Measurements from ENCODE around the gene ABCA1.

Gene ABCA1

GRCh38 chr9:104838958-104839357 is 89.0 kb downstream of the ABCA1 start:
- no peak for TF ChIP-seq CTCF (conservative IDR thresholded peaks at IDR 0.05; ENCODE audit: low read length)
- no peak for DNase-seq (ENCODE audit: low read depth)
- H3K4me3 ChIP-seq (ENCODE audit: low read length): no peak overlapping the region

- DNase-seq (ENCODE audit: low read depth): no peak
- H3K4me3 ChIP-seq (ENCODE audit: low read length): no peak overlapping the region
- TF ChIP-seq CTCF (conservative IDR thresholded peaks at IDR 0.05; ENCODE audit: low read length): no peak
Observed at GRCh38 chr9:104836767-104837166, 91.2 kb downstream of the ABCA1 start.

DNA sequence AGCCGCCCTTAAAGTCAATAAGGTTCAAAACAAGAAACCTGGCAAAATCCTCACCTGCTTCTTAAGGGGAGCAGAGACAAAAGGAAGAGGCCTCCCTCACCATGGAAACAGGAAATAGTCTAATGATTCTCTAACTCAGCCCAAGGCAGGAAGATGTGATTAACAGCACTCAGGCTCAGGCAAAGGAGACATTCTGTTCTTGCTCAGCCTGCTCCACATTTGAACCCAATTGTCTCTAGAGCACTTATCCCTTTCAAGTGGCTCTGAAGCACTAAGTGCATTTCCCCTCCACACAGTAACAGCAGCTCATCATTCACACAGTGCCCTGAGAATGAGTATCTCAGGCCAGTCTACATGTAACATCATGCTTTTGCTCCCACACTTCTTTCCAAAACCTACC is 91.7 kb downstream of the ABCA1 start:
- DNase-seq (ENCODE audit: low read depth): no peak
- no peak overlapping the region for H3K4me3 ChIP-seq (ENCODE audit: low read length)
- no peak for TF ChIP-seq CTCF (conservative IDR thresholded peaks at IDR 0.05; ENCODE audit: low read length)

- DNase-seq (ENCODE audit: low read depth): no peak
- no peak for TF ChIP-seq CTCF (conservative IDR thresholded peaks at IDR 0.05; ENCODE audit: low read length)
Observed at GRCh38 chr9:104835161-104835560, 92.8 kb downstream of the ABCA1 start.

GRCh38 chr9:104833696-104834095 is 94.3 kb downstream of the ABCA1 start:
- H3K4me3 ChIP-seq (ENCODE audit: low read length): no peak overlapping the region
- no peak for TF ChIP-seq CTCF (conservative IDR thresholded peaks at IDR 0.05; ENCODE audit: low read length)

More at GRCh38 chr9:104835161-104835560, 92.8 kb downstream of the ABCA1 start:
- H3K4me3 ChIP-seq (ENCODE audit: low read length): no peak overlapping the region

GRCh38 chr9:104831681-104832080 is 96.3 kb downstream of the ABCA1 start:
- H3K4me3 ChIP-seq (ENCODE audit: low read length): no peak overlapping the region
- 0 out of 2 replicates have a peak, but pooled peaks have one; percentile 5 for TF ChIP-seq CTCF (conservative IDR thresholded peaks at IDR 0.05; ENCODE audit: low read length)
- peak; percentile 60 for DNase-seq (ENCODE audit: low read depth)

More at GRCh38 chr9:104833696-104834095, 94.3 kb downstream of the ABCA1 start:
- DNase-seq (ENCODE audit: low read depth): no peak

DNA sequence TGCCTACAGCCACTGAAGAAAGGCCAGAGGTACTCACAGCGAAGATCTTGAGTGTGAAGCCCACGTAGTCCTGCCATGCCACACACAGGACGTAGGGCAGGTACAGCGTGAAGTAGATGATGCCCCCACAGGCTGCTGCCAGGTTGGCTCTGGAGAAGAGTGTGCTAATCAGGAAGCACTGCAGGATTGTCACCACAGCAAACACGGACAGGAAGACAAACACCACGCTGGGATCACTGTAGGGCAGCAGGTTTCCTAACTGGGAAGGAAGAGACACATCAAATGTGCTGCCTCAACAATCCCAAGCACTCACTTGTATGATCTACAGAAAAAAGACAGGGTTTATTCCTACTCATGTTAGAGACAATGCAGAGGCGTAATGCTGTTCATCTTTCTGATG is 101.0 kb downstream of the ABCA1 start:
- H3K4me3 ChIP-seq (ENCODE audit: low read length): no peak overlapping the region
- no peak for TF ChIP-seq CTCF (conservative IDR thresholded peaks at IDR 0.05; ENCODE audit: low read length)
- no peak for DNase-seq (ENCODE audit: low read depth)

Measured in AG10803 (cell line).